GM10248 (cell line): ENCODE measurements around the gene SOWAHC.

ENCODE experiments used
- CTCF ChIA-PET: fragments of 300-600 bp; sonication (Branson Sonifier 250); formaldehyde crosslinking; extraction: SDS; loops from one replicate; lab custom pipeline; 2021; ENCODE audit warnings: antibody characterized with exemption; lab: Yijun Ruan, JAX
- POLR2A ChIA-PET: fragments of 350-650 bp; sonication (Branson Sonifier 250); formaldehyde crosslinking; extraction: SDS; loops from one replicate; lab custom pipeline; 2020; ENCODE audit warnings: antibody characterized with exemption; lab: Yijun Ruan, JAX
- DNase-seq: peaks from one replicate; pipeline ENCODE4 v3.0.0; 2012; ENCODE audit errors: extremely low spot score
- TF ChIP-seq, protein P1 (sequence below): IDR thresholded peaks from 2 replicates; pipeline ENCODE4 v1.5.1; 2012; ENCODE audit warnings: mild to moderate bottlenecking, low read depth; ENCODE audit errors: extremely low read depth, missing control alignments, control extremely low read depth

The SOWAHC gene

DNA sequence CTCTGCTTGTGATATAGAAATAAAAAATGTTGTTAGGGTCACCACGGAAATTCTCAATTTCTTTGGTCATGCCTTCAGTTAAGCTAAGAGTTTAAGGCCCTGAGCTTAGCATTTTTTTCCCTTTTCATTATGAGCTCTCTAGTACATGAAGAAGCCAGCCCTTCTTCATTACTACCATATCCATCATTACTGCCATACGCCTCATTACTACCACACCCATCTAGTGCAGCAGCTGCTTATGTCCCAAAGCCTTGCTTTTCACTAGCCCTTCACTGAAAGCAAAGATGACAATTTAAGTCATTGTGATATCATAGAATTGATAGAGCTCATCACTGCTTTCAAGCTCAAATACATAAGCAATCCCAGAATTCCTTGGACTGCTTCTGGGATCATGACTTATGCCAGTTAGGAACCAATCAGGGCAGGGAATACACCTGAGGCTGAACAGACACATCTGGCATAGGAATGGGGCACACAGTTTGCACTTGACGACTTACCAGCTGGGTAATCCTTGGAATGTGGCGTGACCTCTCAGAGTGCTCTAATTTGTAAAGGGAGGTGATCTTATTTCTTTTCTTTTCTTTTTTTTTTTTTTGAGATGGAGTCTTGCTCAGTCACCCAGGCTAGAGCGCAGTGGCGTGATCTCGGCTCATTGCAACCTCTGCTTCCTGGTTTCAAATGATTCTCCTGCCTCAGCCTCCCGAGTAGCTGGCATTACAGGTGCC is 40.3 kb downstream of the SOWAHC start:
- no peak for DNase-seq
- TF ChIP-seq, protein P1, sequence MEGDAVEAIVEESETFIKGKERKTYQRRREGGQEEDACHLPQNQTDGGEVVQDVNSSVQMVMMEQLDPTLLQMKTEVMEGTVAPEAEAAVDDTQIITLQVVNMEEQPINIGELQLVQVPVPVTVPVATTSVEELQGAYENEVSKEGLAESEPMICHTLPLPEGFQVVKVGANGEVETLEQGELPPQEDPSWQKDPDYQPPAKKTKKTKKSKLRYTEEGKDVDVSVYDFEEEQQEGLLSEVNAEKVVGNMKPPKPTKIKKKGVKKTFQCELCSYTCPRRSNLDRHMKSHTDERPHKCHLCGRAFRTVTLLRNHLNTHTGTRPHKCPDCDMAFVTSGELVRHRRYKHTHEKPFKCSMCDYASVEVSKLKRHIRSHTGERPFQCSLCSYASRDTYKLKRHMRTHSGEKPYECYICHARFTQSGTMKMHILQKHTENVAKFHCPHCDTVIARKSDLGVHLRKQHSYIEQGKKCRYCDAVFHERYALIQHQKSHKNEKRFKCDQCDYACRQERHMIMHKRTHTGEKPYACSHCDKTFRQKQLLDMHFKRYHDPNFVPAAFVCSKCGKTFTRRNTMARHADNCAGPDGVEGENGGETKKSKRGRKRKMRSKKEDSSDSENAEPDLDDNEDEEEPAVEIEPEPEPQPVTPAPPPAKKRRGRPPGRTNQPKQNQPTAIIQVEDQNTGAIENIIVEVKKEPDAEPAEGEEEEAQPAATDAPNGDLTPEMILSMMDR = no peak
- POLR2A ChIA-PET = no interaction called here
- CTCF ChIA-PET = interaction anchor here (1.2 to 1.3 kb wide), 3 partner anchors 15 to 108 kb away, joined by 3 to 4 read pairs (median 3); no protein-coding TSS in a partner anchor

DNA sequence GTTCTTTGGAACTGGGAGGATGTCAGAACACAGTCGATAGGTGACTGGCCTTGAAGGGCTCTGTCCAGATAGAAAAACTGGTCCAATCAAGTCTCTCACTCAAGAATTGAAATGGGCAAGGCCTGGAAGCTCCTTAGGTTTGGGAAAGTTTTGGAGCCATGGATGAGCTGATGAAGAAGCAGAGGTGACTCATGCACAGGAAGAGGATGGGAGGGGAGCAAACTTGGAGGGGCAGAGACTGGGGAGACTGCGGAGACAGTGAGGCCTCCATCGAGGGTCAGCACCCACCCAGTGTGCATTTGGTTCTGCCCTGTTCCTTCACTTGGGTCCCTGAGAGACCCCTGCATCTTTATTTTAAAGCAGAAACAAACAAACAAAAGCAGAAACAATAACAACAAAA is 41.1 kb downstream of the SOWAHC start:
- no peak for DNase-seq
- TF ChIP-seq, protein P1 = no peak
- ChIA-PET CTCF (interaction anchor here (1.2 to 1.3 kb wide), 2 partner anchors 29 to 109 kb away, joined by 3 to 4 read pairs; no protein-coding TSS in a partner anchor), POLR2A (no interaction called here)

DNA sequence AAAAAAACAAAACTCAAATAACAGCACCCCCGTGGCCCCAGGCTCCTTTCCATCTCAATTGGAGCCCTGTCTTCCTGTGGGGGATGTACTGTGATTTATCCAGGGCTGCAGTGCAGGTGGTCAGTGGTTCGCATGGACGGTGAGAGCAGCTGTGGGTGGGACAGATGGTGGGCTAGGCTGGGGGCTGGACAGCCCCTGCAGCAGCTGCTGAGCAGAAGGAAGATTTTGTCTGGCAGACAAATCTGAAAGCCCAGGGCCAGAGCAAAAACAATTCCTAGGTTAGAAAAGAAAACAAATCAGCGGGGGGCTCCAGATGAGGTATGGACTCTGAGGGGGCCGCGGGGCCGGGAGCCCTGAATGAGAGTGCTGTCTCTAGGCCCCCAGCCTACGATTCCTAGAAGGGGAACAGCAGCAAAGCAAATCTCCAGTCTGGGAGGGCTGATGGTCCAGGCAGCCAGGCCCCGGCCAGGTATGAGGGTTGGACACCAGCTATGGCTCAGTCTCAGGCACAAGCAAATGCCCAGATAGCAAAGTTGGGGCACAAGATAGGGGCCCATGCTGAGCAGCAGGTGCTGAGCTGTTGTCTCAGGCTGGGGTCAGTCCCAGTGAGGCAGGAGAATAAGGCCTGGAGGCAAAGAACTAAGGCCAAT is 45.4 kb downstream of the SOWAHC start:
- TF ChIP-seq, protein P1 = no peak
- ChIA-PET POLR2A (no interaction called here), CTCF (interaction anchor here (1.0 to 6.8 kb wide), 2 partner anchors 9 to 113 kb away, joined by 3 to 82 read pairs; no protein-coding TSS in a partner anchor)
- DNase-seq = no peak

DNA sequence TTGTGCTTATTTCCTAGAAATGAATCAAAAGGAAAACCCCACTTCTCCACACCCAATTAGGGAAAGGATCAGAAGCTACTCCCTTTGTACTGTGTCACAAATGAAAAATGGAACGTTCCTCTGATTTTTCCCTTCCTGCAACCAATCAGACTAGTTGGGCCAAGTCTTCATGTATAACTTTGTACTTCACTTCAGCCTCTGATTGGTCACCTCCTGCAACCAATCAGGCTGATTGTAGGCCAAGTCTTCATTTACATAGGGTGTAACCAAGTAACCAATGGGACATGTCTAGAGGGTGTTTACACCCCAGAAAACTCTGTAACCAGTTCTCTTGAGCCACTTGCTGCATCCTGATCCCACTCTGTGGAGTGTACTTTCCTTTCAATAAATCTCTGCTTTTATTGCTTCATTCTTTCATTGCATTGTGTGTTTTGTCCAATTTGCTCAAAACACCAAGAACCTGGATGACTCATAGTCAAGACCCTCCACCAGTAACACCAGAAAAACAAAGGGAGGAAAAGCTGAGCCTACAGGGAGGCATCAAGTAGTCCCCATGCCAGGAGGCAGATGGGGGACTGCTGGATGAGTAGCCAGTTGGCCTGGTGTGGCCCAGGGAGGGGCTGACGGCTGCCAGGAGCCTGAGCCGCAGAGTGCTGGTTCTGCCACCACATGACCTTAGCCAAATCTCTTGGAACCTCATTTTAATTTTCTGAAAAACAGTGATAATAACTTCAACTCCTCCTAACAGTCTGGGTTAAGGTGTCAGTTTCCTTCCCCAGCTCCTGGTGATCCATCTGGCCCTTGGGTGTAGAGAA is 46.1 kb downstream of the SOWAHC start:
- no peak for DNase-seq
- POLR2A ChIA-PET = no interaction called here
- TF ChIP-seq, protein P1 = no peak
- CTCF ChIA-PET = interaction anchor here (1.0 to 6.8 kb wide), 2 partner anchors 10 to 114 kb away, joined by 3 to 82 read pairs; no protein-coding TSS in a partner anchor

DNA sequence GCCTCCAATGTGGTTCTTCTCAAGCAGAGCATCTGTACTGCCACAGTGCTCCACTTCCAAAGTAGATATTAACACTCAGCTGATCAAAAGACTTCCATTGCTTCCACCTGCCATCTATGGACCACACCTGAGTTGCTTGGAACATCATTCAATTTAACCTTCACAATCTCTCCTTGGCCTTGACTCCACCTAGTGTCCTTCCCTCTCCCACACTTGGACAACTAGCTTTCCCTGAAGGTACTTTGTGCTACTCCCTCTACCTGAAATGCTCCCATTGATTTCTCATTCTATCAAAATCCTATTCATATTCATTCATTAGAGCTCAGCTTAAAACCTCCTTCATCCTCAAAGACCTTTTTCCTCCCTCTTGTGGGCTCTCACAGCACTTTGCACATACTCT is 48.7 kb downstream of the SOWAHC start:
- no peak for DNase-seq
- POLR2A ChIA-PET = no interaction called here
- CTCF ChIA-PET = interaction anchor here (0.8 to 6.8 kb wide), 8 partner anchors 9 to 130 kb away, joined by 3 to 82 read pairs (median 5); partner anchors contain the start of genes SEPTIN10 and SOWAHC
- TF ChIP-seq, protein P1 = no peak

DNA sequence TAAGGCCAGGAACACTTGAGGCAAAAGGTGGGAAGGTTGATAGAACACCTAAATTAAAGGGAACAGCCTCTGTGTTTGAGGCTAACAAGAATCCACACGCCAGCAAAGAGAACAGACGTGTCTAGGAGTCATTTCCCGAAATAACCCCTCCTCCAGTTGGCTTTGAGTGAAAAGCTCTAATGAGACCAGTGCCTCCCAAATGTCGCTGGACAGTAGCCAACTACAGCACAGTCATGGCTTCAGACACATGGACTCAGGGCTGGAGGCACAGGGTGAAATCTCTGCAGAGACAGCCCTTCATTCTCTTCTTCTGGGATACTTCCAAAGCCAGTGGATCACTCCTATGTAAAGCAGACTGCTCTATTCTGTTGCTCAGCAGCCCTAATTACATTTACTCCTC is 49.6 kb downstream of the SOWAHC start:
- TF ChIP-seq, protein P1 = no peak
- POLR2A ChIA-PET = no interaction called here
- CTCF ChIA-PET = interaction anchor here (0.8 to 6.8 kb wide), 6 partner anchors 8 to 121 kb away, joined by 3 to 82 read pairs (median 5); partner anchors contain the start of genes SEPTIN10 and SOWAHC
- DNase-seq = no peak
